Cardiac septum (tissue), 1 donor: ENCODE measurements around the gene C4orf33. TPM values are rescaled to one million over a fixed set of nuclear protein-coding genes. Genes with fewer than 3 reads are reported as not detected.
"Not testable (repeated sequence)": the region's sequence is repeated elsewhere in the genome, so short reads cannot be mapped to it uniquely, and the experiment has no call there.

Source experiments
- DNase-seq: peaks from one replicate; pipeline ENCODE4 v3.0.0-alpha.2; 2020; ENCODE audit warnings: low spot score
- intact Hi-C: fragments of 100-400 bp; cut with DNase I; formaldehyde crosslinking; loops from one replicate; pipeline ENCODE4 v1.14.0; 2022
- total RNA-seq: library from RNA; stranded (reverse); fragmentation: NEBNext Ultra II Directional; extraction: Animal tissue kit (Norgen Biotek cat#: 25700); gene quantifications from one replicate; pipeline ENCODE4 v1.2.1, GENCODE V29; 2021
- donor health status: DM: no; HTN: no; CAD: no.

Gene C4orf33
- total RNA-seq, 1 donor from 2014 or later = 5.7 TPM

GRCh38 chr4:129113919-129114318 lies 18.0 kb downstream of the C4orf33 start:
- intact Hi-C loops = no loop called here
- DNase-seq = no peak

- intact Hi-C loops = no loop called here
Measured at GRCh38 chr4:129117705-129118104, 21.8 kb downstream of the C4orf33 start.

GRCh38 chr4:129126614-129127013 lies 30.7 kb downstream of the C4orf33 start:
- intact Hi-C loops, DNase-seq: not testable (repeated sequence)

More at GRCh38 chr4:129117705-129118104, 21.8 kb downstream of the C4orf33 start:
- DNase-seq = no peak

GRCh38 chr4:129129143-129129542 lies 33.2 kb downstream of the C4orf33 start:
- DNase-seq = no peak
- intact Hi-C loops = no loop called here

- intact Hi-C loops = no loop called here
- no peak for DNase-seq
Measured at GRCh38 chr4:129131343-129131742, 35.4 kb downstream of the C4orf33 start.

- intact Hi-C loops = no loop called here
- no peak for DNase-seq
Measured at GRCh38 chr4:129136433-129136832, 40.5 kb downstream of the C4orf33 start.

GRCh38 chr4:129138810-129139496 lies 43.0 kb downstream of the C4orf33 start:
- no peak for DNase-seq
- intact Hi-C loops = no loop called here

- DNase-seq = no peak
- intact Hi-C loops = no loop called here
Measured at GRCh38 chr4:129140521-129140920, 44.6 kb downstream of the C4orf33 start.

GRCh38 chr4:129143359-129143758 lies 47.4 kb downstream of the C4orf33 start:
- intact Hi-C loops = no loop called here
- DNase-seq = no peak

GRCh38 chr4:129144755-129145206 lies 48.8 kb downstream of the C4orf33 start:
- DNase-seq = no peak
- intact Hi-C loops = no loop called here

- intact Hi-C loops = no loop called here
- DNase-seq = no peak
Measured at GRCh38 chr4:129145222-129145730, 49.3 kb downstream of the C4orf33 start.

GRCh38 chr4:129146639-129147038 lies 50.7 kb downstream of the C4orf33 start:
- intact Hi-C loops = no loop called here
- no peak for DNase-seq

- no peak for DNase-seq
- intact Hi-C loops = no loop called here
Measured at GRCh38 chr4:129148892-129149291, 52.9 kb downstream of the C4orf33 start.

- intact Hi-C loops = no loop called here
- DNase-seq = no peak
Measured at GRCh38 chr4:129149906-129150305, 54.0 kb downstream of the C4orf33 start.

- intact Hi-C loops = no loop called here
- DNase-seq = no peak
Measured at GRCh38 chr4:129152350-129152749, 56.4 kb downstream of the C4orf33 start.

GRCh38 chr4:129153700-129154099 lies 57.7 kb downstream of the C4orf33 start:
- intact Hi-C loops = no loop called here
- no peak for DNase-seq

GRCh38 chr4:129162450-129162849 lies 66.5 kb downstream of the C4orf33 start:
- intact Hi-C loops = no loop called here
- DNase-seq = no peak

- intact Hi-C loops = no loop called here
- DNase-seq = no peak
Measured at GRCh38 chr4:129163427-129163826, 67.5 kb downstream of the C4orf33 start.

- intact Hi-C loops = no loop called here
- DNase-seq = no peak
Measured at GRCh38 chr4:129164243-129164642, 68.3 kb downstream of the C4orf33 start.
